Large intestine (tissue), 3 donors: ENCODE measurements around the gene RAB3IL1. TPM values are rescaled to one million over a fixed set of nuclear protein-coding genes. Genes with fewer than 3 reads are reported as not detected.

Experiments used
- DNase-seq, 2 donors: peaks; one replicate each; pipeline versions ENCODE4 v3.0.0 to v3.0.0-alpha.2; 2013
- H3K27ac ChIP-seq: one replicate; pipeline ENCODE4 v1.5.1; 2013; ENCODE audit warnings: low read length
- H3K27me3 ChIP-seq: 2 replicates; pipeline ENCODE4 v1.6.1; 2013; ENCODE audit warnings: low read length; ENCODE audit not compliant: control insufficient read depth, insufficient read depth
- H3K36me3 ChIP-seq: 2 replicates; pipeline ENCODE4 v1.6.1; 2013; ENCODE audit warnings: low read length; ENCODE audit not compliant: control insufficient read depth, insufficient read depth
- H3K4me1 ChIP-seq: one replicate; pipeline ENCODE4 v1.6.1; 2013; ENCODE audit warnings: low read length; ENCODE audit not compliant: control insufficient read depth, insufficient read depth
- H3K4me3 ChIP-seq: one replicate; pipeline ENCODE4 v1.5.1; 2013; ENCODE audit warnings: low read length
- H3K9me3 ChIP-seq: one replicate; pipeline ENCODE4 v1.6.1; 2013; ENCODE audit warnings: mild to moderate bottlenecking, low read depth, low read length, moderate library complexity; ENCODE audit not compliant: control insufficient read depth
- WGBS: methylation state at CpG from one replicate; pipeline ENCODE4 v1.1.5; 2013; ENCODE audit warnings: low lambda C conversion rate; ENCODE audit not compliant: insufficient coverage; 5-methylcytosine and 5-hydroxymethylcytosine counted together
- polyA plus RNA-seq: library from polyadenylated mRNA; unstranded; fragments of 120-200 nt; gene quantifications from one replicate; pipeline ENCODE4 v1.2.1, GENCODE V29; 2013

Gene RAB3IL1
- polyA plus RNA-seq, 1 donor = 19.6 TPM

- WGBS = no CpG with 5 or more reads among the region's 14 CpGs
- Histone ChIP-seq H3K36me3 (peaks cover 10% of the 10 kb centered on the region), H3K27me3 (no peaks in the 10 kb centered on the region), H3K4me3 (no peak overlapping the region), H3K9me3 (no peaks in the 10 kb centered on the region), H3K4me1 (no peaks in the 10 kb centered on the region), H3K27ac (no peak overlapping the region)
- DNase-seq = no peak
Measured at GRCh38 chr11:61854966-61855714, 62.2 kb downstream of the RAB3IL1 start.

GRCh38 chr11:61854206-61854895 lies 63.0 kb downstream of the RAB3IL1 start:
- Histone ChIP-seq H3K36me3 (peaks cover 10% of the 10 kb centered on the region), H3K27ac (no peak overlapping the region), H3K9me3 (no peaks in the 10 kb centered on the region), H3K4me3 (no peak overlapping the region), H3K4me1 (no peaks in the 10 kb centered on the region), H3K27me3 (no peaks in the 10 kb centered on the region)
- no peak for DNase-seq
- no CpG with 5 or more reads among the region's 17 CpGs for WGBS

- peak in 1 of 2 donors; percentile 14 for DNase-seq
- Histone ChIP-seq H3K9me3 (no peaks in the 10 kb centered on the region), H3K36me3 (peaks cover 10% of the 10 kb centered on the region), H3K4me1 (no peaks in the 10 kb centered on the region), H3K27ac (no peak overlapping the region), H3K4me3 (no peak overlapping the region), H3K27me3 (no peaks in the 10 kb centered on the region)
- no CpG with 5 or more reads among the region's 13 CpGs for WGBS
Measured at GRCh38 chr11:61853698-61854169, 63.6 kb downstream of the RAB3IL1 start.

- no peak overlapping the region for H3K4me3 ChIP-seq
- no peak for DNase-seq
- no peak overlapping the region for H3K27ac ChIP-seq
- no CpG with 5 or more reads among the region's 6 CpGs for WGBS
- H3K9me3 ChIP-seq = no peaks in the 10 kb centered on the region
- peaks cover 13% of the 10 kb centered on the region for H3K36me3 ChIP-seq
- no peaks in the 10 kb centered on the region for H3K27me3 ChIP-seq
- H3K4me1 ChIP-seq = no peaks in the 10 kb centered on the region
Measured at GRCh38 chr11:61851900-61852295, 65.5 kb downstream of the RAB3IL1 start.

- DNase-seq = no peak
- H3K27ac ChIP-seq = no peak overlapping the region
- peaks cover 13% of the 10 kb centered on the region for H3K36me3 ChIP-seq
- H3K4me3 ChIP-seq = no peak overlapping the region
- H3K9me3 ChIP-seq = no peaks in the 10 kb centered on the region
- no CpG with 5 or more reads among the region's 24 CpGs for WGBS
- H3K27me3 ChIP-seq = no peaks in the 10 kb centered on the region
- H3K4me1 ChIP-seq = no peaks in the 10 kb centered on the region
Measured at GRCh38 chr11:61851113-61851899, 66.1 kb downstream of the RAB3IL1 start.

GRCh38 chr11:61850687-61851086 lies 66.7 kb downstream of the RAB3IL1 start:
- Histone ChIP-seq H3K27ac (no peak overlapping the region), H3K27me3 (no peaks in the 10 kb centered on the region), H3K4me1 (no peaks in the 10 kb centered on the region), H3K36me3 (peaks cover 13% of the 10 kb centered on the region), H3K9me3 (no peaks in the 10 kb centered on the region), H3K4me3 (no peak overlapping the region)
- DNase-seq = peak in 1 of 2 donors; percentile 44
- WGBS = no CpG with 5 or more reads among the region's 7 CpGs

- DNase-seq = no peak
- peaks cover 11% of the 10 kb centered on the region for H3K36me3 ChIP-seq
- no peaks in the 10 kb centered on the region for H3K27me3 ChIP-seq
- H3K9me3 ChIP-seq = no peaks in the 10 kb centered on the region
- WGBS = no CpG with 5 or more reads among the region's 9 CpGs
- H3K4me3 ChIP-seq = no peak overlapping the region
- no peak overlapping the region for H3K27ac ChIP-seq
- H3K4me1 ChIP-seq = no peaks in the 10 kb centered on the region
Measured at GRCh38 chr11:61848631-61849030, 68.7 kb downstream of the RAB3IL1 start.

- H3K4me3 ChIP-seq = no peak overlapping the region
- no peak overlapping the region for H3K27ac ChIP-seq
- no peaks in the 10 kb centered on the region for H3K4me1 ChIP-seq
- peaks cover 11% of the 10 kb centered on the region for H3K36me3 ChIP-seq
- no peaks in the 10 kb centered on the region for H3K9me3 ChIP-seq
- no peaks in the 10 kb centered on the region for H3K27me3 ChIP-seq
- no CpG with 5 or more reads among the region's 18 CpGs for WGBS
- DNase-seq = no peak
Measured at GRCh38 chr11:61847914-61848581, 69.3 kb downstream of the RAB3IL1 start.
